Stomach smooth muscle (tissue), 2 donors: ENCODE measurements around the gene GRAPL.
"Not testable (repeated sequence)": the region's sequence is repeated elsewhere in the genome, so short reads cannot be mapped to it uniquely, and the experiment has no call there.

Experiments
- H3K27ac ChIP-seq: one replicate; pipeline ENCODE4 v1.7.0; 2013; ENCODE audit warnings: mild to moderate bottlenecking, low read length, inconsistent platforms
- H3K27me3 ChIP-seq, 2 donors: one replicate each; pipeline ENCODE4 v1.7.0; 2013; ENCODE audit warnings: low read length in 2 of 2; ENCODE audit not compliant: insufficient read depth in 2 of 2, control insufficient read depth in 1 of 2
- H3K36me3 ChIP-seq, 2 donors: one replicate each; pipeline ENCODE4 v1.7.0; 2013; ENCODE audit warnings: low read length in 2 of 2; ENCODE audit not compliant: control insufficient read depth in 2 of 2, insufficient read depth in 2 of 2
- H3K4me1 ChIP-seq: one replicate; pipeline ENCODE4 v1.7.0; 2013; ENCODE audit warnings: low read length; ENCODE audit not compliant: control insufficient read depth, insufficient read depth
- H3K4me3 ChIP-seq, 2 donors: one replicate each; pipeline ENCODE4 v1.7.0; 2013; ENCODE audit warnings: low read length in 2 of 2
- H3K9ac ChIP-seq, 2 donors: one replicate each; pipeline ENCODE4 v1.7.0; 2013; ENCODE audit warnings: low read length in 2 of 2, mild to moderate bottlenecking in 1 of 2
- H3K9me3 ChIP-seq, 2 donors: one replicate each; pipeline ENCODE4 v1.7.0; 2013; ENCODE audit warnings: low read length in 2 of 2; ENCODE audit not compliant: control insufficient read depth in 2 of 2
- donor health status: healthy.
- donor health status: Pancreatic carcinoma.

GRAPL gene

GRCh38 chr17:19141366-19142155 lies 14.2 kb downstream of the GRAPL start:
- not testable (repeated sequence) for H3K4me1 ChIP-seq, H3K36me3 ChIP-seq, H3K27me3 ChIP-seq, H3K9me3 ChIP-seq, H3K9ac ChIP-seq, H3K4me3 ChIP-seq, H3K27ac ChIP-seq

- not testable (repeated sequence) for H3K27me3 ChIP-seq, H3K9ac ChIP-seq, H3K4me1 ChIP-seq, H3K36me3 ChIP-seq, H3K9me3 ChIP-seq, H3K4me3 ChIP-seq, H3K27ac ChIP-seq
These were observed 15.0 kb downstream of the GRAPL start for GRCh38 chr17:19142419-19142818.

DNA sequence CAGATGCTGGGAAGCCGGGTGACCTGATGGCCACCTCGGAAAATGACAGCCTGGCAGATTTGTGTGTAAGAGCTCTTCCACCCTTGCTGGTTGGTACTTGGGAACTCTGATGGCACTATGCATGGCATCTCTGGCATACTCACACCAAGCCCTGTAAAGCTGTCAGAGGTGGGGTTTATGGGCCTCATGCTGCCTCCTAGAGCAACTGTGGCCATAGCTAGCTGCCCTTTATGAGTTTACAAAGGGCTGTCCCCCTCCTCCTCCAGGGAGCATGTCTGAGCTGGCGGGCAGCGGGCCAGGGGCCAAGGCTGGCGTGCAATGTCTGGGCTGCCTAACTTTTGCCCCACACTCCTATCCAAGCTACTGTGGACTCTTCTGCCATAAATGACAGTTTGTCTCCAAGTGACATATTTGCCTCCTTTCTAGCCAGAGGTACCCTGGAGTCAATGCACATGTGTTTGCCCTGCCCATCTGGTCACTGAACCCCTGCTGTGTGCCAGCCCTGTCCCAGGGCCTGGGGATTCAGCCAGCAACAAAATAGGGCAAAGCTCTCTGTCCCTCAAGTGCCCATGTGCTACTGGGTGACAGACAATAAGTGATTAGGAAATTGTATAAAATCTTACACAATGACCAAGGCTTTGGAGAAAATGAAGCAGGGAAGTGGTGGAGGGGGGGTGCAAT lies 15.8 kb downstream of the GRAPL start:
- not testable (repeated sequence) for H3K9ac ChIP-seq, H3K27me3 ChIP-seq, H3K4me1 ChIP-seq, H3K9me3 ChIP-seq, H3K4me3 ChIP-seq, H3K27ac ChIP-seq, H3K36me3 ChIP-seq

- H3K9me3 ChIP-seq, H3K9ac ChIP-seq, H3K27ac ChIP-seq, H3K4me3 ChIP-seq, H3K36me3 ChIP-seq, H3K27me3 ChIP-seq, H3K4me1 ChIP-seq: not testable (repeated sequence)
These were observed 17.0 kb downstream of the GRAPL start for GRCh38 chr17:19144373-19144772.

DNA sequence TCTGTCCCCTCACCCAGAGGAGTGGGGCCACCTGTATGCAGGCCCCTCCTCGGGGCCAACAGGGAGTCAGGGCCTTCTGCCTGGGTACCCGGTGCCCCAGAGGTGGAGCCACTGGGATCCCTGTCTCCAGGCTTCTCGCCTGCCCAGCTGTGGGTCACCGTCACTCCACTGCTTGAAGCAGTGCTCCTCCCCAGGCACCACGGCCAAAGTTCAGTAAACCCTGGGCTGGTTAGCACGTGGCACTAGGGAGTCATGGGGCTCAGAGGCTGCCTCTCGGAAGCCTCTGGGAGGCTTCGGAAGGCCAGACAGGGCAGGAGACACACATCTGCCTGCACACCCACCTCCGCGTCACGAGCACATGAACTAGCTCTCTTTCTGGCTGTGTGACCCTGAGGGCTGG lies 18.1 kb downstream of the GRAPL start:
- H3K9ac ChIP-seq, H3K4me1 ChIP-seq, H3K27me3 ChIP-seq, H3K36me3 ChIP-seq, H3K27ac ChIP-seq, H3K4me3 ChIP-seq, H3K9me3 ChIP-seq: not testable (repeated sequence)

DNA sequence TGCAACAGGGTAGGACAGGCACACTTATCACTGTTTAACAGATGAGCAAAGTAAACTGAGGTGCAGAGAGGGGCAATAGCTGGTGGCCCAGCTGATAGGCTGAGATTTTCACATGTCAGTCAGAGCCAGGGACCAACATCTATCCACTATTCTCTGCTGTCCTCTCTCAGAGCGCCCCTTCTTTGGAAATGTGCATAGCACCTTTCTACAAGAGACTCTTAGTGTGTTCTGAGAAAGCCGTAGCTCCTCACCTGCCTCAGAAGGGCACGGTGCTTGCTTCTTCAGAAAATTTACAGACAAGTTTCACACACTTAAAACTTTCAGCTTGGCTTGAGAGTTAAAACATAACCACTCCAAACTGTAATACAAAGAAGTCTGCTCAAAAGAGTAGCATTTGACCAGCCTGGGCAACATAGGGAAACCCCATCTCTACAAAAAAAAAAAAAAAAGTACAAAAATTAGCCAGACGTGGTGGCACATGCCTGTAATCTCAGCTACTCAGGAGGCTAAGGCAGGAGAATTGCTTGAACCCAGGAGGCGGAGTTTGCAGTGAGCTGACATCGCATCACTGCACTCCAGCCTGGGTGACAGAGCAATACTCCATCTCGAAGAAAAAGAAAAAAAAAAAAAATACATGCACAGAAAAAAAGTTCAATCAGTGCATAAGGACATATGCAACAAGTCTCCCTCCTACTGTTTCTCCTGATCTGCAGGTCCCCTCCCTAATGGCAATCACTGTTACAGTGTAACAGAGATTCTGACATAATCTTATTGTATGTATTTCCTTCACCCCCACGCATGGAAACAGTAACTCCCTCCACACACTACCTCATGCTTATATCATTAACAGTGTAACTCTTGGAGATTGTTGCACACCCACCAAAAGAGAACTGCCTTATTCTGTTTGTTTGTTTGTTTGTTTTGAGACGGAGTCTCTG lies 23.6 kb downstream of the GRAPL start:
- H3K9ac ChIP-seq, H3K9me3 ChIP-seq, H3K36me3 ChIP-seq, H3K4me3 ChIP-seq, H3K27ac ChIP-seq, H3K4me1 ChIP-seq, H3K27me3 ChIP-seq: not testable (repeated sequence)

DNA sequence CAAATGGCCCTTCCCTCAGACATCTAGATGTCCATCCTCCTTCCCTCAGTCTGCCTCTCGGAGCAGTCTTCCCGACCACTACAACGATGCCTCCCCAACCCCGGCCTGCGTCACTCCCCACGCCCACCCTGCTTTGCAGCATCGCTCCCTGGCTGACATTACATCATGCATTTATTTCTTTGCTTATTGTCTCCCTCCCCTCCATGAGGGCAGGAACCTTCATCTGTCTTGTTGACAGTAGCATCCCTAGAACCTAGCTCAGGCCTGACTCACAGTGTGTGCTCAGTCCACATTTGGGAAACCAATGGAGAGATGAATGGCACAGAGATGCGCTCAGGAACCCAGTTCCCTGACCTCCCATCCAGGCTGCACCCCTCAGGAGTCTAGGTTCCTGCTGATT lies 30.2 kb downstream of the GRAPL start:
- not testable (repeated sequence) for H3K36me3 ChIP-seq, H3K27me3 ChIP-seq, H3K9me3 ChIP-seq, H3K27ac ChIP-seq, H3K4me1 ChIP-seq, H3K9ac ChIP-seq, H3K4me3 ChIP-seq

- not testable (repeated sequence) for H3K4me3 ChIP-seq, H3K9me3 ChIP-seq, H3K27me3 ChIP-seq, H3K36me3 ChIP-seq, H3K27ac ChIP-seq, H3K9ac ChIP-seq, H3K4me1 ChIP-seq
These were observed 31.1 kb downstream of the GRAPL start for GRCh38 chr17:19158478-19158877.

GRCh38 chr17:19158938-19159337 lies 31.5 kb downstream of the GRAPL start:
- not testable (repeated sequence) for H3K9me3 ChIP-seq, H3K27me3 ChIP-seq, H3K4me3 ChIP-seq, H3K27ac ChIP-seq, H3K36me3 ChIP-seq, H3K4me1 ChIP-seq, H3K9ac ChIP-seq

DNA sequence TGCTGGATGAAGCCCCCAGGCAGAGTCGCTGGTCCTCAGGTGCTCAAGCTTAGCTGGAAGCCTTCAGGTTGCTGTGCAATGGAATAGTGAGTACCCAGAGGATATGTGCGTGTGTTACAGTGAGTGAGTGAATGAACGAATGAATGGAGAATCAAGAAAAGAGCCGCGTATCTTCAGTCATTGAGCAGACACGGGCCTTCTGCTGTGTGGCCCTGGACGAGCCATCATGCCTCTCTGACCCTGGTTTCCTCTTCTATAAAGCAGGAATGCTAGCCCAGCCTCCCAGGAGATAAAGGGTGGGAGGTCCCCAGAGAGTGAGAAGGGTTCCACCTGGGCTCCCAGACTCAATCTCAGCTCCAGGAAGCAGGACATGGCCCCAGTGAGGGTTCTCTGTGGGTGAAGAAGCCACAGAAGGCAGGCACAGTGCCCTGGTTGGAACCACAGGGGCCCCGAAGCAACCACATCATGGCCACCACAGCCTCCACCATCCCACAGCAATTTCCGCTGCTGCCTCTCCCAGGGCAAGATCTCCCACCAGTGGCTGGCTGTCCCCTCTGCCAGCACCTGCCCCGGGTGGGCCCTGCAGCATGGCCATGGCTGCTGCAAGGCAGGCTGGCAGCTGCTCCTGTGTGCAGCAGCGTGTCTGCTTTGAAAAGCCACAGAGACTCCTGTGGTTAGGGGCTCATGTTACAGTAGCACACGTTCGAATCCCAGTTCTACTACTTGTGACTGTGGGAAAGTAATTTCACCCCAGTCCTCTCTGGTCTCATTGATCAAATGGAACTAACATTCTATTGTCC lies 34.1 kb downstream of the GRAPL start:
- not testable (repeated sequence) for H3K4me3 ChIP-seq, H3K9ac ChIP-seq, H3K27ac ChIP-seq, H3K4me1 ChIP-seq, H3K36me3 ChIP-seq, H3K27me3 ChIP-seq, H3K9me3 ChIP-seq
